GM12875 (cell line): ENCODE data around the gene SLC2A6.
"Not testable (repeated sequence)": the region's sequence is repeated elsewhere in the genome, so short reads cannot be mapped to it uniquely, and the experiment has no call there.

ENCODE experiments used
- H3K4me3 ChIP-seq: one replicate; pipeline ENCODE4 v1.5.1; 2011; ENCODE audit warnings: low read depth, low read length, control low read depth
- CTCF ChIP-seq: IDR thresholded peaks from 2 replicates; pipeline ENCODE4 v1.5.1; 2011; ENCODE audit warnings: low read depth, mild to moderate bottlenecking, control low read depth, inconsistent platforms, low read length, moderate library complexity, borderline replicate concordance; ENCODE audit not compliant: insufficient read depth

Gene SLC2A6

GRCh38 chr9:133457233-133457632 lies 21.7 kb downstream of the SLC2A6 start:
- no peak overlapping the region for H3K4me3 ChIP-seq
- no peak for TF ChIP-seq CTCF

DNA sequence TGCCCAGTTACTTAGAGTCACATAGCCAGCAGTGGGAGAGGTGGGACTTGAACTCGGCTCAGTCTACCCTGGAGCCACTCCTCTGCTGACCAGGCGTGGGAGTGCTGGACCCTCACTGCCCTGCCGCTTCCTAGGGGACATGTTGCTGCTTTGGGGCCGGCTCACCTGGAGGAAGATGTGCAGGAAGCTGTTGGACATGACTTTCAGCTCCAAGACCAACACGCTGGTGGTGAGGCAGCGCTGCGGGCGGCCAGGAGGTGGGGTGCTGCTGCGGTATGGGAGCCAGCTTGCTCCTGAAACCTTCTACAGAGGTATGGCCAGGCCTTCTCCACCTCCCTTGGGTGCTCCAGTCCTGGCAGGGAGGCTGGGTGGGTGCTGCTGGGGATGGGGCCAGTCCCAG lies 22.5 kb downstream of the SLC2A6 start:
- H3K4me3 ChIP-seq: no peak overlapping the region
- TF ChIP-seq CTCF: peak; percentile 40; the same call in 1 of the 2 replicates

DNA sequence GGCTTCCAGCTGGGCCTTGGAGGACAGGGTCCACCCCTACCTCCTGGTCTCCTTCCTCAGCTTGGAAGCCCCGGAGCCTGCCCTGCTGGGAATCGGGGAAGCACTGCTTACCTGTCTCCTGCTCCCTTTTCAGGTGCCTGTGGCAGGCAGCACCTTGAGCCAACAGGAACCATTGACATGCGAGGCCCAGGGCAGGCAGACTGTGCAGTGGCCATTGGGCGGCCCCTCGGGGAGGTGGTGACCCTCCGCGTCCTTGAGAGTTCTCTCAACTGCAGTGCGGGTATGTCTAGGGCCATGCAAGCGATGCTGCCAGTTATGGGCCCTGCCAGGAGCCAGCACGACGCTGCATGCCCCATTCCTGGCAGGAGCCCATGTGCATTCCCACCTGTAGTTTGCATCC lies 23.0 kb downstream of the SLC2A6 start:
- no peak for TF ChIP-seq CTCF

DNA sequence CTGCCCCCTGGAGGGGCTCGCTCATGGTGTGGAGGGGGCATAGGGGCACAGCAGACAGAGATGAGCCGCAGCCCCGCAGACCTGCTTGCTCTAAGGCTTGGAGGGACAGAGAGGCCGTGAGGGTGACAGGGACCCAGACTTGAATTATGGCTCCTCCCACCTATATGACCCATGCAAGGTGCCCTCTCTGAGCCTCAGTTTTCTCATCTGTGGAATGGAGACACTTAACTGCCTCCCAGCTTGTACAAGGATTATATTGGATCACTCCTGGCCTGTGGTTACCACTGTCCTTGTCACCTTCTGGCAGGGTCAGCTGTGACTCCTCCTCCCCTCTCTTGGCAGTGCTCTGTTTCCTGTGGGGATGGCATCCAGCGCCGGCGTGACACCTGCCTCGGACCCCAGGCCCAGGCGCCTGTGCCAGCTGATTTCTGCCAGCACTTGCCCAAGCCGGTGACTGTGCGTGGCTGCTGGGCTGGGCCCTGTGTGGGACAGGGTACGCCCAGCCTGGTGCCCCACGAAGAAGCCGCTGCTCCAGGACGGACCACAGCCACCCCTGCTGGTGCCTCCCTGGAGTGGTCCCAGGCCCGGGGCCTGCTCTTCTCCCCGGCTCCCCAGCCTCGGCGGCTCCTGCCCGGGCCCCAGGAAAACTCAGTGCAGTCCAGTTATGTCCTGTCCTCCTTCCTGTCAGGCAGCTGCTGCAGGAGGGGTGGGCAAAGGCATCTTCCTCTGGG lies 23.8 kb downstream of the SLC2A6 start:
- TF ChIP-seq CTCF: no peak
- H3K4me3 ChIP-seq: no peak overlapping the region

More for the DNA sequence above, 23.0 kb downstream of the SLC2A6 start:
- no peak overlapping the region for H3K4me3 ChIP-seq

DNA sequence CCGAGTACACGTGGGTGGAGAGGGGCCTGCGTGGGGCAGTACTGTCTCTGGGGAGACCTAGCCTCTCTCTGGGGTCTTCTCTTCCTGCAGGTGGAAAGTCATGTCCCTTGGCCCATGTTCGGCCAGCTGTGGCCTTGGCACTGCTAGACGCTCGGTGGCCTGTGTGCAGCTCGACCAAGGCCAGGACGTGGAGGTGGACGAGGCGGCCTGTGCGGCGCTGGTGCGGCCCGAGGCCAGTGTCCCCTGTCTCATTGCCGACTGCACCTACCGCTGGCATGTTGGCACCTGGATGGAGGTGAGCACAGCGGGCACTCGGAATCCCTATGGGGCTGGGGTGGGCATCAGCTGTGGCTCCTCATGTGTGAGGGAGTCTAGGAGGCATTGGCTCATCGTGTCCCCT lies 24.6 kb downstream of the SLC2A6 start:
- TF ChIP-seq CTCF: no peak
- no peak overlapping the region for H3K4me3 ChIP-seq

- H3K4me3 ChIP-seq: no peak overlapping the region
- TF ChIP-seq CTCF: no peak
Observed at GRCh38 chr9:133453651-133454050, 25.2 kb downstream of the SLC2A6 start.

- no peak overlapping the region for H3K4me3 ChIP-seq
- no peak for TF ChIP-seq CTCF
Observed at GRCh38 chr9:133452562-133452961, 26.3 kb downstream of the SLC2A6 start.

- not testable (repeated sequence) for H3K4me3 ChIP-seq
Observed at GRCh38 chr9:133451865-133452264, 27.0 kb downstream of the SLC2A6 start.
